Stimulated activated CD4-positive, alpha-beta T cell treated with anti-CD3 and anti-CD28 coated beads, TNF-alpha, amount 100 ng/mL, for 4 hours (primary cell): ENCODE results near the gene TRAF3.
A peak's percentile ranks its signal among the peaks of the same experiment; 100 is the strongest.
"Not testable (repeated sequence)": the region's sequence is repeated elsewhere in the genome, so short reads cannot be mapped to it uniquely, and the experiment has no call there.

Source experiments
- DNase-seq, 3 experiments: peaks; one replicate each; pipeline ENCODE4 v3.0.0-alpha.2; 2020; ENCODE audit warnings: low read depth in 3 of 3

The TRAF3 gene

GRCh38 chr14:102807013-102807406 lies 29.8 kb downstream of the TRAF3 start:
- no peak for DNase-seq

- no peak for DNase-seq
Measured at GRCh38 chr14:102809870-102810269, 32.6 kb downstream of the TRAF3 start.

GRCh38 chr14:102810523-102810922 lies 33.3 kb downstream of the TRAF3 start:
- no peak for DNase-seq

DNA sequence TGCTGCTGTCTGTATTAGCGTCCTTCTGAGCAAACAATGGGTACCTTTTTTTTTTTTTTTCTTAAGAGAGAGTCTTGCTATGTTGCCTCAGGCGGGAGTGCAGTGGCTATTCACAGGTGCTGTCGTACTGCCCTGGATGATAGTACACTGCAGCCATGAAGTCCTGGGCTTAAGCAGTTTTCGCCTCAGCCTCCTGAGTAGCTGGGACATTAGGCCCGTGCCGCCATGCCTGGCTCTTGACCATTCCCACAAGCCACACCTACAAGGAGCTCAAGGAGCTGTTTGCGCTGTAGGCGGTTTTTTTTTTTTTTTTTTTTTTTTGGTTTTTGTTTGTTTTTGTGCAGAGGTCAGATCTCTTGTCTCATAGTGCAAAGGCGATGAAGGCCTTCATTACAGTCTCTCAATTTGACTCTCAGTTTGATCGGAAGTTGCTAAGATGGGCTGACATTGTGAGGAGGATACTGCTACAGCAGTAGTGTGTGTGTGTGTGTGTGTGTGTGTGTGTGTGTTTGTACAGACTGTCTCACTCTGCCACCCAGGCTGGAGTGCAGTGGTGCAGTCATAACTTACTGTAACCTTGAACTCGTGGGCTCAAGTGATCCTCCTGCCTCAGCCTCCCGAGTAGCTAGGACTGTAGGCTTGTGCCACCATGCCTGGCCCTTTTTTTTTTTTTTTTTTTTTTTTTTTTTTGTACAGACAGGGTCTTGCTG lies 34.2 kb downstream of the TRAF3 start:
- DNase-seq, result no peak

DNA sequence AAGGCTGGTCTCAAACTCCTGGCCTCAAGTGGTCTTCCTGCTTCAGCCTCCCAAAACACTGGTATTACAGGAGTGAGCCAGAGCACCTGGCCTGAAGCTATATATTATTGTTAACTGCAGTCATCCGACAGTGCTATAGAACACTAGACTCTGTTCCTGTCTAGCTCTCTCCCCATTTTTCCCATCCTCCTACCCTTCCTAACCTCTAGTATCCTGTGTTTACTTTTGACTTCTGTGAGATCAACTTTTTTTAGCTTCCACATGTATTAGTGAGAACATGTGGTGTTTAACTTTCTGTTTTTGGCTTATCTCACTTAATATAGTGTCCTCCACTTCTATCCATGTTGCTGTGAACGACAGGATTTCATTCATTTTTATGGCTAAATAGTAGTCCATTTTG lies 34.7 kb downstream of the TRAF3 start:
- DNase-seq, result no peak

- no peak for DNase-seq
Measured at GRCh38 chr14:102813691-102814090, 36.4 kb downstream of the TRAF3 start.

DNA sequence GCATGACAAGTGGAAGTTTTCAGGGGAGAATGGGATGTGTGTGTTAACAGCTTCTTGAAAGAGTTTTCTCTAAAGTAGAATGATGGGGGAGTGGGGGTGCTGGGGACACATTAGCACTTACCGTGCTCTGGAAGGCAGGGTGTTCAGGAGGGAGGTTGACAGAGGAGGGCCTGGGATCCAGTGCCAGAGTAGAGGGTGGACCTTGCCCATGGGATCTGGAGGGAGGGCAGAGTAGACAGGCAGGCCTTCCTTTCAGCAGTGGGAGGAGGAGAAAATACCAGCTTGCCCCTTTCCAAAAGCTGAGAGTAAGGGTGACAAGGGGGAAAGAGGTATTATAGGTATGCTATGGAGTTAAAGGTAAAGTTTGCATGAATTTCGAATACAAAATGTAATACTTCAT lies 40.1 kb downstream of the TRAF3 start:
- DNase-seq, result no peak

- no peak for DNase-seq
Measured at GRCh38 chr14:102817942-102818940, 41.0 kb downstream of the TRAF3 start.

DNA sequence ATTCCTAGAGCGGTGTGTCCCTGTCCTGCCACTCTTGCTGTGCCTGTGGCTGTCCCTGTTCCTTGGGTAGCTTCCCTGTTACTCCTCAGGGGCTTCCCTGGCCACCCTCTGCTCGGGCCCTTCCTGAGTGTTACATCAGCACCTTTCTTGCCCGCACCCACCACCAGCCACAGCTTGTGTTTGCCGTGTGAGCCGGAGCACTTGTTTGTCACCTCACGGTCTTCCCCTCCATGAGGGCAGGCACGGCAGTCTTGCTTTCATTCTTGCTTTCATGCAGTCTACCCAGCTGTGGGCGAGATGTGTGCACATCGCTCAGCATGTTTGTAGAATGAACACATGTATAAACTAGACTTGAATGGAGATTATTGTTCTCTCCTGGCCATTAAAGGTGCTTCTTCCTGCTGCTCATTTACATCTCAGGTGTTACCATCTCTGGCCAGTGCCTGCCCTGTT lies 42.0 kb downstream of the TRAF3 start:
- DNase-seq, result peak; percentile 22 to 31 (median 26)

DNA sequence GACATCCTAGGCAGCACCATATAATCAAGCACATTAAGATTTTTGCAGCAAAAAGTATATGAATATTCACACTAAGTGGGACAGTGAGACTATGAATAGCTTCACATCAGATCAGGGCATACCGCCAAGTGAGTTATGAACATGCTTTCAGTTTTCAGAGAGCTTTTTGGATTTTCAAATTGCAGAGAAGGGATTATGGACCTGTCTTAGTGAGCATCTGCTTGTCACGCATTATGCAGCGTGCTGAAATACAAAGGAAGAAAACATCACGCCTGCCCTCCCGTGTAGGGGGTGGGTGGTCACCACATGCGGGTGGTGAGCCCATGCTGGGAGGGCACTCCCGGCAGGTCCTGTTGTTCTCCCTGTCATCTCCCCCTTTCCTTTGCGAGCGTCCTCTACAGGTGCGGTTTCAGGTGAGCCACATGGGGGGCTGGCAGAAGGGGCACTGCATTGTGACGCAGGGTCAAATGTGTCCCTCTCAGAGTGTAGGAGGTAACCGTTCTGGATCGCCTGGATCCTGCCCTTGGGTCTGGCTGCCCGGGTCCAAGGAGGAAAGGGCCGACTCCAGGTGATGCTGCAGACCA lies 42.6 kb downstream of the TRAF3 start:
- DNase-seq, result no peak

GRCh38 chr14:102821252-102821651 lies 44.0 kb downstream of the TRAF3 start:
- DNase-seq, result no peak

GRCh38 chr14:102822311-102822863 lies 45.1 kb downstream of the TRAF3 start:
- DNase-seq, result no peak

GRCh38 chr14:102822887-102823286 lies 45.6 kb downstream of the TRAF3 start:
- not testable (repeated sequence) for DNase-seq

- DNase-seq, result no peak
Measured at GRCh38 chr14:102823546-102823945, 46.3 kb downstream of the TRAF3 start.

- DNase-seq, result no peak
Measured at GRCh38 chr14:102824832-102825231, 47.6 kb downstream of the TRAF3 start.

GRCh38 chr14:102825307-102826095 lies 48.3 kb downstream of the TRAF3 start:
- no peak for DNase-seq

DNA sequence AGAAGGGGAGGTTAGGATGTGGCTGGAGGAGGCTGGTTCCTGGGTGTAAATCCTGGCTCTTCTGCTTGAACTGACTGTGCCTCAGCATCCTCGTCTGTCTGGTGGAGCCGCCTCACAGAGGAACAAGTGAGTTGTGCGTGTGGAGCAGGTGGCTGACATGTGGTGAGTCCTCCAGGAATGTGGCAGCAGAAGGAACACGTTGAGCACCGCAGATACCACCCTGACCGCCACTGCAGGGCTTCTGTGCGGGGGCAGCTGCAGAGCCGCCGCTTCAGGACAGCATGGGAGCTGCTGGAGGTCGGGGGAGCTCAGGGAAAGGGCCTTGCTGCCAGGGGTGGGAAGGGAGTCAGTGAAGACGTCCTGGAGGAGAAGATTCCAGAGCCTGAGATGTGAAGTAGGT lies 48.9 kb downstream of the TRAF3 start:
- no peak for DNase-seq

DNA sequence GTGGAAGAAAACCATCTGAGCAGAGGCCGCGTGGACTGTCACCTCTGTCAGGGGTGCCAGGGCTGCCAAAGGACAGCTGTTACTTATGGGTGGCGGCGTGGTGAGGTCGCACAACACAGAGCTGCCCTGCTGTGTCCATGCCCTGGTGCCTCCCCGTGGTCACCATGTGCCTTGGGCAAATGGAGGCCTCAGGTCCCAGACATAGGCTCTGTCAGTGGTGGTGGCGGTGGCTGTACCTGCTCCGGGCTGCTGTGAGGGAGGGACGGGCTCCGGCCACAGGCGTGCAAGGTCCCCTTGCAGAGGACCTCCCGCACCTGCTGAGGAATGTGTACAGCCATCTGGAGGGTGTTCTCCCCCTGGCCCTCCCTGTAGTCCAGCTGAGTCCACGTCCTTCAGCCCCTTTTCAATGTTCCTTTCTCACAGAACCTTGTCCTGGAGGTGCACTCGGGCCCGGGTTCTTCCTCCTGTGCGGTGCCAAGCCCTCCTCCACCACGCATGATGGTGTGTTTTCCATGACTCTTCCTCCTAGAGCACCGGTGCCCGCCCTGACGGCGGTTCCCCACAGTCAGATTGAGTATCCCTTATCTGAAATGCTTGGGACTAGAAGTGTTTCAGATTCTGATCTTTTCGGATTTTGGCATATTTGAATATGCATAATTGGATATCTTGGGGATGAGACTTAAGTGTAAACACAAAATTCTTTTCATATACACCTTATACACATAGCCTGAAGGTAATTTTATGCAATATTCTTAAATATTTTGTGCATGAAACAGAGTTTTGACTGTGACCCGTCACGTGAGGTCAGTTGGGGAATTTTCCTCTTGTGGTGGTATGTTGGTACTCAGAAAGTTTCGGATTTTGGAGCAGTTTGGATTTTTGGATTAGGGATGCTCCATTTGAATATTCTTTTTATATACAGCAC lies 49.8 kb downstream of the TRAF3 start:
- DNase-seq, result no peak

DNA sequence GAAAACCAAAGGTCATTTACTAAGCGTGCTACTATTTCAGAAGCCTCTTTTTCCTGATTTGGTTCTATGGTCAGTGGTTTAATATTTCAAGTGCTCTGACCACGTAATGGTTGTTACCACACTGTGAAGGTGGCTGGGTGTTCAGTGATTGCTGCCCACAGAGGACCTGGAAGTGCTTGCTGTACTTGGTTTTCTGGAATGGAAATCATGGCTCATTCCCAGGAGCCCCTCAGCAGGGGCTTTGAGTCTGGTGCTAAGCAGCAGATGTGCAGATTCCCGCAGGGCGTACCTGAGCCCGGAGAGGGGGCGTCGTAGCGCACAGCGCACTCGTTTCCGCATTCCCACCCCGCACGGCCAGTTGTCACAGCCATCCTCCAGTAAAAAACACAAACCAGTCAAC lies 50.5 kb downstream of the TRAF3 start:
- DNase-seq, result no peak

- no peak for DNase-seq
Measured at GRCh38 chr14:102828151-102828550, 50.9 kb downstream of the TRAF3 start.
